D341Med (cell line): ENCODE measurements around the gene CMTM8.
"Not testable (repeated sequence)": the region's sequence is repeated elsewhere in the genome, so short reads cannot be mapped to it uniquely, and the experiment has no call there.

Experiments
- DNase-seq: peaks from one replicate; pipeline ENCODE4 v3.0.0; 2012; ENCODE audit warnings: low spot score

CMTM8 gene

GRCh38 chr3:32381922-32382321, 143.4 kb downstream of the CMTM8 start:
- DNase-seq, result no peak

DNA sequence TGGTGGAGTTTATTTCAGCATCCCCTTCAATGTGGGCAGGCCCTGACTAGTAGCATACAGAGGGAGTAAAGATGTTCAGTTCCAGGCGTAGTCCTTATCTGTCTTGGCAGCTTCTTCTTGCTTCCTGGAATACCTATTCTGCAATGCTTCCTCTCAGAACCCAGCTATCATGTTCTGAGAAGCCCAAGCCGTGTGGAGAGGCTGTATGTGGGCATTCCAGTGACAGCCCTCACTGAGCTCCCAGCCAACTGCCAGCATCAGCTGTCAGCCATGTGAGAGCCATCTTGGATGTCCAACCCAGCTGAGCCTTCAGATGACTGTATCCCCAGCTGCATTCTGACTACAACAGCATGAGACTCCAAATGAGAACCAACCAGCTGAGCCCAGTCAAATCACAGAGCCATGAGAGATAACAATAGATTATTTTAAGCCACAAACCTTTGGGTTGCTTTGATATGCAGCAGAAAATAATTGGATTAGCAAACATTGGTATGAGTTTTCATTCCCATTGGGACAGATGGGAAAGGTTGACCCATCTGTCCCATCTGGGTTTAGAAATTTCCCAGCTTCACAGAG, 144.7 kb downstream of the CMTM8 start:
- DNase-seq, result no peak

DNA sequence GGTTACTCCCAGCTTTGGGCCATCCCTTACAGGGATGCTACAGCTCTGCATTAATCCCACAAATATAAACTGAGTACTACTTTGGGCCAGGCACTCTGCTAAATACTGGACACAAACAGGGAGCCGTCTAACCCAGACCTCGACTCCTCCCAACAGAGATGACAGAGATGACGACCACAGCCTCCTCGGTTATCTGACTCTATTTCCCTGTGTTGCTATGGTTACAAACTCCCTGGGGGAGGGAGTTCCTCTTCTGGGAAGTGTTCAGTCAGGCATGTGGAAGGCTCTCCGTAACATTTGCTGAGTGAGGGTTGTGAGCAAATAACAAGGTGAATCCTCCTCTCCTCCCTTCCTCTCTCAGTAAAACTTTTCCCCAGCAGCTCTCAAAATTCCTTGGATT, 146.5 kb downstream of the CMTM8 start:
- DNase-seq, result no peak

GRCh38 chr3:32387512-32387911, 149.0 kb downstream of the CMTM8 start:
- DNase-seq, result no peak

DNA sequence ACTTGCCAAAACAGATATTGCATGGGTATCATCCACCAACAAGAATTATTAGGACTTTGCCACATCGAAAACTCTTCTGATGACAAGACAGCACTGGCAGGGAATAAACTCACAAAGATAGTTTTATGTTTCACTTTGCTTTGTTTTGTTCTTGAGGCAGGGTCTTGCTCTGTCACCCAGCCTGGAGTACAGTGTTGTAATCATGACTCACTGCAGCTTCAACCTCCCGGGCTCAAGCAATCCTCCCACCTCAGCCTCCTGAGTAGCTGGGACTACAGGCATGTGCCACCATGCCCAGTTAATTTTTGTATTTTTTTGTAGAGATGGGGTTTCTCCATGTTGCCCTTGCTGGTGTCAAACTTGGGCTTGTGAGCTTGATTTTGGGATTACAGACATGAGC, 151.1 kb downstream of the CMTM8 start:
- DNase-seq, result not testable (repeated sequence)

DNA sequence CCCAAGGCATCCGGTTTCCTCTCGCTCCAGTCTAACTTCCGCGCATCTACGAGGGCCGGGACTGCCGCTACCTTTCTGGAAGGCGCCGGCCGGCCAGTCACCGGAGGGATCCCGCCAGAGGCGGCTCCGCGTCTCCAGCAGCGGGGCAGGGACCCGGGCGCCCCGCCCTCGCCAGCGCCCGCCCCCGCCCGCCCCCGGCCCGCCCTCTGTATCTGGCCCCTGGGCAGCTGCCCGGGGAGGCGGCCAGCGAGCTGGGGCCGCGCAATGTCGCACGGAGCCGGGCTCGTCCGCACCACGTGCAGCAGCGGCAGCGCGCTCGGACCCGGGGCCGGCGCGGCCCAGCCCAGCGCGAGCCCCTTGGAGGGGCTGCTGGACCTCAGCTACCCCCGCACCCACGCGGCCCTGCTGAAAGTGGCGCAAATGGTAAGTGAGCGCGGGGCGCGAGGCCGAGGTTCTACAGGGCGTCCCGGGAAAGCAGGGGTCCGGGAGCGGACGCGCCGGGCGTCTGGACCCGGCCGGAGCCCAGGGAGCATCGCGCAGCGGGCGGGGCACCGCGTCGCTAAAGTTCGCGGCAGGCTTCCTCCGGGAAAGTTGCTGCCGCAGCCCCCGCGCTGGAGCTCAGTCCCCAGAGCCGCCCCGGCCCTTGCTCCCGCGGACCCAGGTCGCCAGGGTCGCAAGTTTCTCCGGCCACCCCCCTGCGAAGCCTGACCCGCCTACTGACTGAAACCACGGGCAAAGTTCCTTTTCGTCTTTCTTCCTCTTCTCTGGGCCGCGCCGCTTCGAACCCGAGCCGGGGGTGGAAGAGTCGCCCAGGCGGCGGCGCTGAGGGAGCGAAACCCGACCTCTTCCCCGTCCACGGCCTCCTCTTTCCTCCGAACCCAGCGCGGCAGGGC, 153.4 kb downstream of the CMTM8 start, which contains the start of gene CMTM7:
CMTM7 (plus strand) TSS at position 211 of the 893 bp plus-strand sequence; CDS start at position 265, 54 bp downstream.
- no peak for DNase-seq

DNA sequence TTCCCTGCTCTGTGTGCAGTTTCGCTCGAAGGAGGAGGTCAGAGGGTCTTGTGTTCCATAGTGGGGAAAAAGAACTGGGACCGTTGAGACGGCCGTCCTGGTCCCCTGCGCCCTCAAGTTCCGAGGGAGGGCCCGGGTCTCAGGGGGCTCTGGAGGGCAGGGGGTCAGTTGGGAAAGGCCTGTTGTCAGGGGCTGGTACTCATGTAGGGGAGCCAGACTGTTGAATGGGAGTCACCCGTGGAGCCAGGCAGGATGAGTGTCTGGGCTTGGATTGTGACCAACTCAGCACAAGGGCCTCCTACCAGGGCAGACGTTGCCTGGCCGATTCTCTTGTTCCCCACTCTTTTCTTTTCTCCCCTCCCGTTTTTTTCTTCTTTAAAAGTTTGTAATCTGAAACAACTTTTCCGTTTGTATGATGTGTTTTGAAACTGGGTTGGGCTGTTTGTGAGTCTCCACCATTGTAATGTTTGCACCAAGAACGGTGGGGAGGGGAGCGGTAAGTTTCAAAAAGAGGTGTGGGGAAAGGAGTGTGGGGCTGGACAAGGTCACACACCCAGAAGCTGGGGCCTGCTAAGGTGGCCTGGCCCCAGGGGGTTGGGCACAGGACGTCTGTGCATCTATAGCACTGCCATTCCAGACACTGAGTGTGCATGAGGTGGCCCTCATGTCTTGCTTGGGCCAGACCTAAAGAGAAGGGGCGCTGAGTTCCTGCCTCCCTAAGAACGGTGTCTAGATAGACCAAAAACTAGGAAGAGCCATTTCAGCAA, 154.2 kb downstream of the CMTM8 start:
- no peak for DNase-seq

DNA sequence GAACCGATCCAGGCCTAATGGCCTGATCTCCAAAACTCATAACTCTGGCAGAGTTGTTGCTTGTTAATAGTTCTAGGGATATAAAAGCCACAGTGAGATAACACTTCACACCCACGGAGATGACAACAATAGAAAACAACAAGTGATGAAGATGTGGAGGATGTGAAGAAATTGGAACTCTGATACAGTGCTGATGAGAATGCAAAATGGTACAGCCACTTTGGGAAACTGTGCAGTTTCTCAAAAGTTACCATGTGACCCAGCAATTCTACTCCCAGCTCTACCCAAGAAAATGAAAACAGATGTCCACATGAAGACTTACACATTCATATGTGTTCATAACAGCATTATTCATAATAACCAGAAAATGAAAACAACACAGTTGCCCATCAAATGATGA, 157.0 kb downstream of the CMTM8 start:
- DNase-seq, result no peak

GRCh38 chr3:32397941-32398340, 159.5 kb downstream of the CMTM8 start:
- no peak for DNase-seq

DNA sequence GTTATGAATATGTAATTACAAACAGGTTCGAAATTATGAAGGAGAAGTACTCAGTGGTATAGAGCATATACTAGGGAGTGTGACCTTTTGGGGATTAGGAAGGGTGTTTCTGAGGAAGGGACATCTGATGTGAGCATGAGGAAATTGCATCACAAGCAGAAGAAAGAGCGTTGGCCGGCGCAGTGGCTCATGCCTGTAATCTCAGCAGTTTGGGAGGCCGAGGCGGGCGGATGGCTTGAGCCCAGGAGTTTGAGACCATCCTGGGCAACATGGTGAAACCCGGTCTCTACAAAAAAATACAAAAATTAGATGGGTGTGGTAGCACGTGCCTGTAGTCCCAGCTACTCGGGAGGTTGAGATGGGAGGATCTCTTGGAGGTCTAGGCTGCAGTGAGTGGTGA, 160.1 kb downstream of the CMTM8 start:
- DNase-seq, result no peak

DNA sequence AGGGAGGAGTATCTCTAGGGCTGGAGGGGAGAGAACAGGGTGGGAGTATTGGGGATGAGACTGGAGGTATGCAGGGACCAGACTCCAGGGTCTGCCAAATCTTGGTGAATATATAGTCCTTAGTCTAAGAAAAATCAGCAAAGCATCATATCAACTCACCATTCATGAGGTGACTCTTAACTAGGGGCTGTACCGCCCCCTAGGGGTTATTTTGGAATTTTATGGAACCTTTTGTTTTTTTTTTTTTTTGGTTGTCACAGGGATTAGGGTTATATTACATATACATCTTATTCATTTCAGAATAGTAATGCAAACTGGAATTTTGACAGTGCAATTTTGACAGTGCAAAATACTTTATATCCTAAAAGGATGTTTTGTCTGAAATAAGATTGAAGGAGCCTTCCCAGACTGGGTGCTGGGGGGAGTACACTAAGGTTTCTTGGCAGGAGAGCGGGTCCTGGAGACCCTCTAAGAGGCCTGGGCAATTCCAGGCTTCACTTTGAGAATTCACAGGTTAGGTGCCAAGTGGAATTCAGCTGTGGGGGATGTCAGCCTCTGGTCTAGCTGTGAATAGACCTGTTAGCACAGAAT, 160.6 kb downstream of the CMTM8 start:
- no peak for DNase-seq

GRCh38 chr3:32401126-32401525, 162.6 kb downstream of the CMTM8 start:
- no peak for DNase-seq

DNA sequence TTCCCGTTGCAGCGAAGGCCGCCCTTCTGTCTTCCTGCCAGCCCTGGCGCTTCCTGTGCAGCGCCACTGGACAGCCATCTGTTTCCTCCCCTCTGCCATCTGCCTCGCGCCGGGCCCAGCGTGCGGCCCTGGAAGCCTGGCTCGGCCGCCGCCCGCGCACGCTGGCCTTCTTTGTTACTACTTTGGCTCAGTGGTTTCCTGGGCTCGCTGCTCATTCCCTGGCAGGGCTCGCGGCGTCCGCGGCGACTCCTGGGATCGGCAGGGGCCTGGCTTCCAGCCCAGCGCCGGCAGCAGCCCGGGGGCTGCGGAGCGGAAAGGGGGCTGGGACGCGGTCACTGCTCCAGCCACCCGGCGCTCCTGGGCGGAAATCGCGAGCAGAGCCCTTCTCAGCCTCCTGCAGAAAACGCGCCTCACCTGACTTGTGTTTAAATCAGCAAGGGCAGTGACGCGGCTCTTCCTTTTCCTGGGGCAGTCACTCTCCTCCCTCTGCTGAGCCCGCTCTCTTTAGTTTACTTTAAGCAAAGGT, 163.1 kb downstream of the CMTM8 start:
- no peak for DNase-seq

GRCh38 chr3:32403663-32404062, 165.2 kb downstream of the CMTM8 start:
- DNase-seq, result no peak

DNA sequence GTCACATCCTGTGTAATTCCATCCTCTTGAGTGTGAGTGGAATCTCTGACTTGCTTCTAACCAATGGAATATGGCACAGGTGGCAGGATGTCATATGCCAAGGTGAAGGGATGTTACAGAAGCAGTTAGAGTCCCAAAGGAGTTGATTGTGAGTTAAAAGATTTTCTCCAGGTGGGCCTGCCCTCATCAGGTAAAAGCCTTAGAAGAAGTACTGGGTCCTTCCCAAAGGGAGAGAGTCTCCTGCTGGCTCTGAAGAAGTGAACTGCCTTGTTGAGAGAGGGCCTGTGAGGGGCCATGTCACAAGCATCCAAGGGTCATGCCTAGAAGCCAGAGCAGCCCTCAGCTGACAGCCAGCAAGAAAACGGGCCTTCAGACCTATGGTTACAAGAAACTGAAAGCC, 166.2 kb downstream of the CMTM8 start:
- no peak for DNase-seq

DNA sequence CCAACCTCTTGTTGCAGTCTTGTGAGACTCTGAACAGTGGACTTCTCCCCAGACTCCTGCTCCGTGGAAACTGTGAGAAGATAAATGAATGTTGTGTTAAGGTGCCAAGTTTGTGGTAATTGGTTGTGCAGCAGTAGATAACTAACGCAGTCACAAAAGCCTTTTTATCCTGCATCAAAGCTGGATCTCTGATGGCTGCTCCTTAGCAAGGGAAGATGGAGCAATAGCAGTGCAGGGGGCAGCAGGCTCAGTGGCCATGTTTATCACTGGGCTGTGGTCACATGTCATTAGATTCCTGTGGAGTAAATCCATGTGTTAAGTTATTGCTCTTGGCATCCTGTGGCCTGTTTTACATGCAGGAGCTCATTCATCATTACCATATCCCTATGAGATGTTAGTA, 166.7 kb downstream of the CMTM8 start:
- no peak for DNase-seq

DNA sequence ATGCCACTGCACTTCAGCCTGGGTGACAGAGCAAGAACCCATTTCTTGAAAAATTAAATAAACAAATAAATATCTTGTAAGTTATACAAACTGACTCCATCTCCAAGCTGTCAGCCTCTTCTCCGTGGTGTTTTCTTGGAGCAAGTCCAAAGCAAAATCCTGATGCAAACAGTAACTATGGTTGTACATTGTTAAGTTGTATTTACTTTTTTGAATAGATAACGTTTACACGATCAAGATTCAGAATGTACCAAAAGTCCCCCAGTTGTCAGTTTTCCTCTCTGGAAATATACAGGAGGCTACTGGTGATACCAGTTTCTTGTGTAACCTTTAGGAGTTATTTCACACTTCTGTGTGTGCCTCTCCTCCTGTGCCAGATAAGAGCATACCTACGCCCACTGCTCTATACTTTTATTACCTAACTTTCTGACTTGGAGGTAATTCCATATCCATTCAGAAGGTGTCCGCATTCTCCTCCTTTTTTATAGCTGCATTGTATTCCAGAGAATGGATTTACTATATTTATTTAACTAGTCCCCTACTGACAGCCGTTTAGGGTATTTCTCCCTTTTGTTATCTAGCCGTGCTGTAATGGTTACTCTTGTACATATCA, 167.3 kb downstream of the CMTM8 start:
- DNase-seq, result no peak

DNA sequence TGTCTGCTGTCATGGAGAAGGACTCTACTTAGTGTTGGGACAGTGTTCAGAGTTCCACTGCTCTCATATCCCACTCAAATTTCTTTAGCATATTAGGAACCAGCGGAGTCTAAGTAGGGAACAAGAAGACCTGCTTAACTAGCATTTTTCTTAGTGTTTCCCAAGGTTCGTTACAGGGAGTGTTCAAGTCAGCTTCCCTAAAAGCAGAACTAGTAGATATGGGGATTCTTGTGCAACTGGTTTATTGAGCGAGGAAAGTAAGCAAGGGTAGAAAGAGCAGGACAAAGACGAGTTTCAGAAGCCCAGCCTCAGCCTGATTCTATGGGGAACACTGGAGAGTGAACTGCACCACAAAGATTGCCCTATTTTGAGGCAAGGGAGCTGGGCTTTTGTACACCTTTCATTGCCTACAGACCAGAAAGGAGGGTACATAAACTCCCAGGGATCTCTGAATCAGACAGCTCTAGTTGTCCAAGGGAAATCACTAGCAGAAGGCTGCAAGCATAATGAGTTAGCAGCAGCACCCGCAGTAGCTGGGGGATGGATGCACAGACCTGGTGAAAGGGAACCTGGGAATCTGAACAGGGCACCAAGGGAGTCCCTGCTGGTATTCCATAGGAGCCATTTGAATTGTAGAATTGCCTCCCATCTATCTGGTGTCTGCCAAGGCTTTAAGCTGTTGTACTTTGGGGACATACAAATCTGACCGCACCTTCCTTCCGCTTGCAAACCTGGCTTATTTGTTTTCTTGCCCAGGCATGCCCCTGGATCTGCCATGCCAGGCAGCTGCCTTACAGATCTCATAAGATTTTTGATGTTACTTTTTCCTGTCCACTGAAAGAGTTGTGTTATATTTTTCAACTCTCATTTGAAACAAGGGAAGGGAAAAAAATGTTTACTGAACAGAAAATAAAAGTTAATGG, 168.3 kb downstream of the CMTM8 start:
- DNase-seq, result no peak

- no peak for DNase-seq
Measured at GRCh38 chr3:32410367-32411246, 172.1 kb downstream of the CMTM8 start.

- DNase-seq, result no peak
Measured at GRCh38 chr3:32411442-32411841, 173.0 kb downstream of the CMTM8 start.
